LNCAP (cell line): ENCODE measurements around the gene RASGEF1C.

ENCODE experiments used
- TF ChIP-seq, protein P1 (sequence below): fragments of 450-650 bp; IDR thresholded peaks from 2 replicates; pipeline ENCODE4 v1.5.1; 2017; ENCODE audit warnings: mild to moderate bottlenecking

The RASGEF1C gene

GRCh38 chr5:180098991-180099732 is 109.8 kb downstream of the RASGEF1C start:
- TF ChIP-seq, protein P1, sequence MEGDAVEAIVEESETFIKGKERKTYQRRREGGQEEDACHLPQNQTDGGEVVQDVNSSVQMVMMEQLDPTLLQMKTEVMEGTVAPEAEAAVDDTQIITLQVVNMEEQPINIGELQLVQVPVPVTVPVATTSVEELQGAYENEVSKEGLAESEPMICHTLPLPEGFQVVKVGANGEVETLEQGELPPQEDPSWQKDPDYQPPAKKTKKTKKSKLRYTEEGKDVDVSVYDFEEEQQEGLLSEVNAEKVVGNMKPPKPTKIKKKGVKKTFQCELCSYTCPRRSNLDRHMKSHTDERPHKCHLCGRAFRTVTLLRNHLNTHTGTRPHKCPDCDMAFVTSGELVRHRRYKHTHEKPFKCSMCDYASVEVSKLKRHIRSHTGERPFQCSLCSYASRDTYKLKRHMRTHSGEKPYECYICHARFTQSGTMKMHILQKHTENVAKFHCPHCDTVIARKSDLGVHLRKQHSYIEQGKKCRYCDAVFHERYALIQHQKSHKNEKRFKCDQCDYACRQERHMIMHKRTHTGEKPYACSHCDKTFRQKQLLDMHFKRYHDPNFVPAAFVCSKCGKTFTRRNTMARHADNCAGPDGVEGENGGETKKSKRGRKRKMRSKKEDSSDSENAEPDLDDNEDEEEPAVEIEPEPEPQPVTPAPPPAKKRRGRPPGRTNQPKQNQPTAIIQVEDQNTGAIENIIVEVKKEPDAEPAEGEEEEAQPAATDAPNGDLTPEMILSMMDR = no peak

DNA sequence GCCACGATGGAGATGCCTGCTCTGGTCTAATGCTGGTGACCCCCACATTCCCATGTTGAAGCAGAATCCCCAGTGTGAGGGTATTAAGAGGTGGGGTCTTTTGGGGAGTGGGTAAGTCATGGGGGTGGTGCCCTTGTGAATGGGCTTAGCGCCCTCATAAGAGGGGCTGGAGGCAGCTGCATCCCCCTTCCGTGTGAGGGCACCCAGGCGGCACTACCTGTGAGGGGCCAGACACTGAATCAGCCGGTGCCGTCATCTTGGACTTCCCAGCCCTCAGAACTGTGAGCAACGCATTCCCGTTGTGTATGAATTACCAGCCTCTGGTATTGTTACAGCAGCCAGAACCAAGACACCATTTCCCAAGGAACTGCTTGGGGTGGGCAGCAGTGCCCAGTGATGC is 110.5 kb downstream of the RASGEF1C start:
- TF ChIP-seq, protein P1 = no peak

DNA sequence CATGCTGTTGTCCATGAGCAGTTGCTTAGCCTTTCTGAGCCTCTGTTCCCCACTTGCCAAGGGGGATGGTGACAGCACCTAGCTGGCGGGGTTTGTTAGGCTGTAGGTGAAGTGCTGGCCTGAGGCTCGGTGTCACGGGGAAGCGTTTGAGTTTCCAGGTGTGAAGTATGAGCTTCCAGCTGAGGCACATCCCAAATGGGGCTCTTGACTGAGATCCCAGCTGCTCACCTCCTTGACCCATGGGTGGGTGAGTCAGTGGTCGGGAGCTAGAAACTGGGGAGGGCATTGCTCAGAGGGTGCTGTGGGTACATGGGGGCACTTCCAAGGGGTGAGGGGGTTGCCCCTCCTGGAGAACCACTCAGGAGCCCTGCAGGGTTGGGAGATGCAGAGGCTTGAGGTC is 111.1 kb downstream of the RASGEF1C start:
- TF ChIP-seq, protein P1 = no peak

DNA sequence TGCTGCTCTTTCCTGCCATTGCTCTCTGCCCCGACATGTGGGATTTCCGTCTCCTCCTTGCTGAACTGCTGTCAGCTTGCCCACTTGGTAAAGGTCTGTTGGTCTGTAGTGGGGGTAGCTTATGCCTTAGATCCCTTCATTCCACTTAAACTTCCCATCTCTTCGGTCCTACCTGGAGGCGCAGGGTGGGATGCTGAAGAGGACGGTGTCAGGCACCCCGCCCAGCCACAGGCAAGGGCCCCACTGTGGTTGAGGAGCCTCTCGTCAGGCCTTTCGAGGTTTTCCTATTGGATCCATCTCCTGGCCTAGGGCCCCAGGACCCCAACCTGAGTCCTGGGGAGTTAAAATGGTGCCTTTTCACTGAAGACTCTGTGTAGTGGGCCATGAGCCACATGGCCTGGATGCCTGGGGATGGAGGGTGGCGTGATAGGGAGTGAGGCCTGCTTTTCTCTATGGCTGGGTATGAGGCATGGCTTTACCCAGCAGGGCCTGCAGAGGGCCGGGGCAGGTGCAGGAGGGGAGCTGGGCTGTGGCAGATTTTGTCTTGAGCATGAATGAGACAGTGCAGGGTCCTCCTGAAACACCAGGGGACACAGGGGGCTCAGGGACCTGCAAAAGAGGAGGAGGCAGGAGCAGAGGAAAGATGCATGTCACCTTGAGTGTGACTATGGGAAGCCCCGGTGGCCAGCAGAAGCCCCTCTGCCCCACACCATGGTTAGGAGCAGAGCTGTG is 111.7 kb downstream of the RASGEF1C start:
- TF ChIP-seq, protein P1 = no peak

- TF ChIP-seq, protein P1 = no peak
Measured at GRCh38 chr5:180096616-180097015, 112.4 kb downstream of the RASGEF1C start.

- TF ChIP-seq, protein P1 = no peak
Measured at GRCh38 chr5:180095545-180095944, 113.5 kb downstream of the RASGEF1C start.

DNA sequence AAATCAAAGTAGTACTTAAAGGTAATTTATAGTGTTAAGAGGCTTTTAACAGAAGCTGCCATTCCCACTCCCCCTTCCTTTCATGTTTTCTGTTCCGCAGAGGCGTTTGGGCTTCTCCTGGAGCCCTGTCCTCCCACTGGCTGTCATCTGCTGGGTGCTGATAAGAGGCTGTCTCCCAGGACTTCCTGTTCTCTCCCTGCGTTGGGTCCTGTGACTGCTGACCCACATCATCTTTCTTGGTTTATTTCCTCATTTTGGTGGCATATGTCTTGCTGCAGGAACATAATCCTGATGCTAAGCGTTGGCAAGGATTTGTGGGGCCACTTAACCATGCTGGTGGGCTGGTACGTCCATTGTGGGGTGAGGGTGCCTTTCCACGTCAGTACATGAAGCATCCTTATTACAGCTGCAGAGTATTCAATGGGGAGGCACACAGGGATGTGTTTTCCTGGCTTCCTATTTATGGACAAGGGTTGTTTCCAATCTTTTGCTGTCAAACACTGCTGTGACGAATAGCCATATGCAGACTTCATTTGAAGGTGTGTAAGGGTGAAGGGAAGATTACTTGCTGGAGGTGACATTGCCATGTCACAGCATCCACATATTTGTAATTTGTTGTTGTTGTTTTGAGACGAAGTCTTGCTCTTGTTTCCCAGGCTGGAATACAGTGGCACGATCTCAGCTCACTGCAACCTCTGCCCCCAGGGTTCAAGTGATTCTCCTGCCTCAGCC is 115.2 kb downstream of the RASGEF1C start:
- TF ChIP-seq, protein P1 = no peak
